PC-3 (cell line): ENCODE data around the gene CDK5.

Source experiments
- CTCF ChIP-seq: fragments of 300-600 bp; sonication (generic); conservative IDR thresholded peaks from 2 replicates; pipeline ENCODE4 v1.5.1; 2017; ENCODE audit warnings: antibody characterized with exemption, low read depth, mild to moderate bottlenecking, low read length
- EZH2 ChIP-seq: fragments of 300-600 bp; sonication (generic); IDR thresholded peaks from one replicate; pipeline ENCODE4 v1.6.1; 2017; ENCODE audit warnings: antibody characterized with exemption, mild to moderate bottlenecking, low read length; ENCODE audit not compliant: unreplicated experiment
- EZH2phosphoT487 ChIP-seq: fragments of 300-600 bp; sonication (generic); IDR thresholded peaks from 2 replicates; pipeline ENCODE4 v1.6.1; 2018; ENCODE audit warnings: mild to moderate bottlenecking, antibody characterized with exemption, low read length, borderline replicate concordance

GRCh38 chr7:151104411-151105235 lies 46.9 kb upstream of the CDK5 start:
- TF ChIP-seq EZH2 (no peak), EZH2phosphoT487 (no peak), CTCF (no peak)
